Smooth muscle cell (in vitro differentiated cells): Measurements from ENCODE around the gene DIP2A. TPM values are rescaled to one million over a fixed set of nuclear protein-coding genes. Genes with fewer than 3 reads are reported as not detected.

Experiments used
- DNase-seq: peaks from one replicate; lab custom pipeline; 2025; ENCODE audit not compliant: unreplicated experiment; lab: John Stamatoyannopoulos, UW
- H2AFZ ChIP-seq: fragments of 200-600 bp; sonication (generic); 2 replicates; pipeline ENCODE4 v1.6.0; 2016; ENCODE audit warnings: antibody characterized with exemption, low read depth, mild to moderate bottlenecking
- H3F3A ChIP-seq: fragments of 200-600 bp; sonication (generic); 2 replicates; pipeline ENCODE4 v1.6.0; 2017; ENCODE audit warnings: antibody characterized with exemption, low read depth
- H3K27ac ChIP-seq: fragments of 200-600 bp; sonication (generic); 2 replicates; pipeline ENCODE4 v1.5.1; 2016; ENCODE audit warnings: low read depth, mild to moderate bottlenecking
- H3K27me3 ChIP-seq: fragments of 200-600 bp; sonication (generic); 2 replicates; pipeline ENCODE4 v1.6.1; 2016; ENCODE audit warnings: low read depth, mild to moderate bottlenecking
- H3K36me3 ChIP-seq: fragments of 200-600 bp; sonication (generic); 2 replicates; pipeline ENCODE4 v1.5.1; 2016; ENCODE audit warnings: low read depth
- H3K4me1 ChIP-seq: fragments of 200-600 bp; sonication (generic); 2 replicates; pipeline ENCODE4 v1.5.1; 2016; ENCODE audit warnings: low read depth
- H3K4me2 ChIP-seq: fragments of 200-600 bp; sonication (generic); 2 replicates; pipeline ENCODE4 v1.6.0; 2016; ENCODE audit warnings: mild to moderate bottlenecking
- H3K4me3 ChIP-seq: fragments of 200-600 bp; sonication (generic); 2 replicates; pipeline ENCODE4 v1.5.1; 2016; ENCODE audit warnings: mild to moderate bottlenecking
- H3K79me2 ChIP-seq: fragments of 200-600 bp; sonication (generic); 2 replicates; pipeline ENCODE4 v1.6.0; 2016; ENCODE audit warnings: low read depth, mild to moderate bottlenecking
- H3K9ac ChIP-seq: fragments of 200-600 bp; sonication (generic); 2 replicates; pipeline ENCODE4 v1.6.0; 2016; ENCODE audit warnings: low read depth
- H3K9me3 ChIP-seq: fragments of 200-600 bp; sonication (generic); replicated peaks from 2 replicates; pipeline ENCODE4 v1.5.1; 2016; ENCODE audit warnings: low read depth
- H4K20me1 ChIP-seq: fragments of 200-600 bp; sonication (generic); 2 replicates; pipeline ENCODE4 v1.6.0; 2016; ENCODE audit warnings: low read depth
- WGBS: methylation state at CpG from one replicate; pipeline ENCODE4 v1.1.7; 2016; ENCODE audit warnings: low lambda C conversion rate; 5-methylcytosine and 5-hydroxymethylcytosine counted together
- polyA plus RNA-seq: library from polyadenylated mRNA; unstranded; fragments of >200 nt; fragmentation: Nextera tagmentation; extraction: Ambion mirVana; gene quantifications from 2 replicates; pipeline ENCODE4 v1.2.1, GENCODE V29; 2016
- total RNA-seq: library from RNA; depleted of rRNA; stranded (reverse); fragments of >200 nt; gene quantifications from 2 replicates; pipeline ENCODE4 v1.2.3, GENCODE V29; 2014
- TF ChIP-seq, protein P1 (sequence below): fragments of 200-600 bp; sonication (generic); IDR thresholded peaks from 2 replicates; pipeline ENCODE4 v1.5.1; 2017; ENCODE audit warnings: borderline replicate concordance, mild to moderate bottlenecking, antibody characterized with exemption; ENCODE audit not compliant: insufficient read depth, poor library complexity, severe bottlenecking

DIP2A gene
- total and polyA plus RNA-seq, 2 experiments from 2014 or later: 11.5 to 24.8 TPM

DNA sequence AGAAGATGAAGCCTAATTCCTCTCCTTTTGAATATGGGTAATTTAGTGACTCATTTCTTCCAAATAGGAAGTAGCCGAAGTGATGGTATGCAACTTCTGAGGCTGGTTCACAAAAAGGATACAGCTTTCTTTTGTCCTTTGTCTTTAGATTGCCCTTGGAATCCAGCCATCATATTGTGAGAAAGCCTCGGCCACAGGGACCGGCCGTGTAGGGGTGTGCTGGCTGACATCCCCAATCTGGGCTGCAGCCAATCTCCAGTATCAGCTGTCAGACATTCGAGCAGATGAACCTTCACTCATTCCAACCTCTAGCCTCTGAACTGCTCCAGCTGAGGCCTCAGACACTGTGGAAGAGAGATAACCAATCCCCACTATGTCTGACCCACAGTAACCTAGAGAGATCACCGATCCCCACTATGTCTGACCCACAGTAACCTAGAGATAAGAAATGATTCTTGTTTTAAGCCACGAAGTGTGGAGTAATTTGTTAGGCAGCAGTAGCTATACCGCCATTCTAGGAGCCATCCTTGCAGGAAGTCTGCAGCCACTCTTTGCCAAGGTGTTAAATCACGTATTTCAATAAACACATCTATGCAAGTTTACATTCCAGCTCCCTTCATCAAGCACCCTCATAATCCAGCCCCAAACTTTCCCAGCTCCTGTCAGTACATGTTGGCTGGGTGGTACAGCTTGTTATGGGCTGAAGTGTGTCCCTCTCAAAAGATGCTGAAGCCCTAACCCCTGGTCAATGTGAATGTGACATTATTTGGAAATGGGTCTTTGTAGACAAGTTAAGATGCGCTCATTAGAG, 2.9 kb upstream of the DIP2A start:
- no peak overlapping the region for H3K9ac ChIP-seq
- peaks cover 20% of the 10 kb centered on the region for H3K79me2 ChIP-seq

GRCh38 chr21:46456750-46457149, 1.9 kb upstream of the DIP2A start:
- Histone ChIP-seq H3F3A (no peaks in the 10 kb centered on the region), H2AFZ (no peak overlapping the region), H3K4me3 (no peak overlapping the region), H3K79me2 (peaks cover 30% of the 10 kb centered on the region), H3K4me2 (no peak overlapping the region), H4K20me1 (peaks cover 20% of the 10 kb centered on the region), H3K36me3 (no peaks in the 10 kb centered on the region), H3K9ac (no peak overlapping the region), H3K27ac (peak overlapping the region; percentile 92), H3K9me3 (no peaks in the 10 kb centered on the region), H3K4me1 (peaks cover 9% of the 10 kb centered on the region), H3K27me3 (no peaks in the 10 kb centered on the region)
- DNase-seq: no peak
- TF ChIP-seq, protein P1, sequence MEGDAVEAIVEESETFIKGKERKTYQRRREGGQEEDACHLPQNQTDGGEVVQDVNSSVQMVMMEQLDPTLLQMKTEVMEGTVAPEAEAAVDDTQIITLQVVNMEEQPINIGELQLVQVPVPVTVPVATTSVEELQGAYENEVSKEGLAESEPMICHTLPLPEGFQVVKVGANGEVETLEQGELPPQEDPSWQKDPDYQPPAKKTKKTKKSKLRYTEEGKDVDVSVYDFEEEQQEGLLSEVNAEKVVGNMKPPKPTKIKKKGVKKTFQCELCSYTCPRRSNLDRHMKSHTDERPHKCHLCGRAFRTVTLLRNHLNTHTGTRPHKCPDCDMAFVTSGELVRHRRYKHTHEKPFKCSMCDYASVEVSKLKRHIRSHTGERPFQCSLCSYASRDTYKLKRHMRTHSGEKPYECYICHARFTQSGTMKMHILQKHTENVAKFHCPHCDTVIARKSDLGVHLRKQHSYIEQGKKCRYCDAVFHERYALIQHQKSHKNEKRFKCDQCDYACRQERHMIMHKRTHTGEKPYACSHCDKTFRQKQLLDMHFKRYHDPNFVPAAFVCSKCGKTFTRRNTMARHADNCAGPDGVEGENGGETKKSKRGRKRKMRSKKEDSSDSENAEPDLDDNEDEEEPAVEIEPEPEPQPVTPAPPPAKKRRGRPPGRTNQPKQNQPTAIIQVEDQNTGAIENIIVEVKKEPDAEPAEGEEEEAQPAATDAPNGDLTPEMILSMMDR: no peak
- 91% methylated on average over 4 of the region's 4 CpGs for WGBS

More for the DNA sequence above, 2.9 kb upstream of the DIP2A start:
- peaks cover 9% of the 10 kb centered on the region for H3K4me1 ChIP-seq
- no peaks in the 10 kb centered on the region for H3K27me3 ChIP-seq
- peaks cover 11% of the 10 kb centered on the region for H4K20me1 ChIP-seq
- H3K9me3 ChIP-seq: no peaks in the 10 kb centered on the region
- no peaks in the 10 kb centered on the region for H3K36me3 ChIP-seq
- TF ChIP-seq, protein P1: no peak
- no peak overlapping the region for H3K4me3 ChIP-seq
- H3F3A ChIP-seq: no peaks in the 10 kb centered on the region
- peak overlapping the region; percentile 17 for H3K27ac ChIP-seq
- H3K4me2 ChIP-seq: no peak overlapping the region
- no peak overlapping the region for H2AFZ ChIP-seq
- DNase-seq: no peak
- WGBS: 78% methylated on average over 10 of the region's 10 CpGs

DNA sequence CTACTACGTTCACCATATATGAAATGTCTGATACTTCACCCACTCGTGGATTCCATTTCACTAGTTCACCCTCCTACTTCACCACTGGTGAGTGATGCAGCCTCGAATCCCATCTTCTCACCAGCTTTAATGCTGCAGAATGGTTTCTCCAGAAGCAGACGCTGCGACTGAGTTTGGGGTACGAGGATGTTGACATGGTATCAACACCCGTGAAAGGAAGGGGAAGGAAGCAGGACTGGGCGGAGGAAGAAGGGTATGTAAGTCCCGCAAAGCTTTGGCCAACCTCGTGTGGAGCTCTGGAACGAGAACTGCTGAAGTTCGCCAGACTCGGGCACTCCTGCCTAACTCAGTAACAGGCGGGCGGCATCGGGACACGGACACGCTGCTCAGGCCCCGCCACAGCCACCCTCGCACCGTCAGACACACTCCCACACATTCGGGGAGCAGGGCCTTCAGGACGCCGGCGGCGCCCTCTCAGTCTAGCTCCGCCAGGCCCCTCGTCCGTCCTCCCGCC, 833 bp upstream of the DIP2A start:
- peaks cover 41% of the 10 kb centered on the region for H3K79me2 ChIP-seq
- H3K9me3 ChIP-seq: no peaks in the 10 kb centered on the region
- H3F3A ChIP-seq: no peaks in the 10 kb centered on the region
- peak overlapping the region; percentile 92 for H3K27ac ChIP-seq
- peak overlapping the region; percentile 98 for H2AFZ ChIP-seq
- TF ChIP-seq, protein P1: no peak
- peaks cover 9% of the 10 kb centered on the region for H3K4me1 ChIP-seq
- no peaks in the 10 kb centered on the region for H3K36me3 ChIP-seq
- no peaks in the 10 kb centered on the region for H3K27me3 ChIP-seq
- WGBS: 4% methylated on average over 30 of the region's 30 CpGs
- peaks cover 31% of the 10 kb centered on the region for H4K20me1 ChIP-seq
- H3K4me2 ChIP-seq: peak overlapping the region; percentile 95
- peak overlapping the region; percentile 93 for H3K9ac ChIP-seq
- peak overlapping the region; percentile 78 for H3K4me3 ChIP-seq
- peak; percentile 62 for DNase-seq
